Pancreas (tissue), 10 donors: Measurements from ENCODE around the gene PIP5K1C. TPM values are rescaled to one million over a fixed set of nuclear protein-coding genes. Genes with fewer than 3 reads are reported as not detected.

ENCODE experiments used
- ATAC-seq, 4 donors: fragments of 200-7000 bp; cut with Tn5 transposase; one replicate each; pipeline versions ENCODE4 v1.8.0 to v1.9.1; 2020; ENCODE audit warnings: mild to moderate bottlenecking in 4 of 4, moderate library complexity in 4 of 4
- DNase-seq, 6 donors: peaks; one replicate each; pipeline ENCODE4 v3.0.0-alpha.2; 2020
- FAIRE-seq: peaks from 2 replicates; lab custom pipeline; 2012; peaks lifted over from hg19 to GRCh38; lab: Jason Lieb, UNC
- H3K27ac ChIP-seq, 4 donors: fragments of 200-600 bp; sonication (generic); 1 replicate in 3 of 4; 2 replicates in 1 of 4; pipeline versions ENCODE4 v1.5.0 to v1.8.0; 2020
- H3K27me3 ChIP-seq, 4 donors: fragments of 200-600 bp; one replicate each; pipeline ENCODE4 v1.8.0; 2021
- H3K36me3 ChIP-seq, 3 donors: fragments of 200-600 bp; sonication (generic) in 1 of 3; one replicate each; pipeline versions ENCODE4 v1.5.0 to v1.8.0; 2020 to 2021
- H3K4me1 ChIP-seq, 3 donors: fragments of 200-600 bp; one replicate each; pipeline ENCODE4 v1.8.0; 2021
- H3K4me3 ChIP-seq, 4 donors: fragments of 200-600 bp; sonication (generic) in 2 of 4; one replicate each; pipeline versions ENCODE4 v1.5.0 to v1.8.0; 2020 to 2021
- H3K9me3 ChIP-seq, 4 donors: fragments of 200-600 bp; one replicate each; pipeline ENCODE4 v1.8.0; 2021
- CTCF ChIP-seq, 4 donors: fragments of 200-600 bp; sonication (generic) in 3 of 4; IDR thresholded peaks; one replicate each; pipeline versions ENCODE4 v1.5.0 to v1.8.0; 2021; ENCODE audit warnings: antibody characterized with exemption in 4 of 4
- WGBS, 2 donors: extraction: QIAGEN DNeasy Blood & Tissue Kit; methylation state at CpG; one replicate each; pipeline ENCODE4 v1.1.7; 2013; 5-methylcytosine and 5-hydroxymethylcytosine counted together
- intact Hi-C, 3 donors: fragments of 100-400 bp; cut with DNase I; formaldehyde crosslinking; loops; one replicate each; pipeline versions ENCODE4 v1.11.1 to v1.14.2; 2022
- polyA plus RNA-seq, 2 donors: library from polyadenylated mRNA; stranded (reverse); fragments of 200-250 nt; gene quantifications; one replicate each; pipeline ENCODE4 v1.2.3, GENCODE V29; 2013
- total RNA-seq, 6 donors: library from RNA; stranded (reverse); fragmentation: NEBNext Ultra II Directional in 4 of 6; extraction: Animal tissue kit (Norgen Biotek cat#: 25700) in 4 of 6; gene quantifications; one replicate each; pipeline versions ENCODE4 v1.2.1 to v1.2.4, GENCODE V29; 2021 to 2023
- donor health status: healthy with polysubstance abuse.
- donor health status: DM: no; HTN: no; CAD: no; lungs with moderate emphysema.
- donor health status: DM: no; HTN: no; CAD: no.
- donor health status: control.
- donor health status: control.
- donor health status: Bipolar disorder and iron deficiency.
- donor health status: DM: yes; HTN: yes; CAD: no.
- donor health status: DM: no; HTN: no; CAD: no.
- donor health status: DM: no; HTN: no; CAD: no.
- donor health status: DM: yes; HTN: yes; CAD: no.

The PIP5K1C gene
- total and polyA plus RNA-seq, 8 donors, result 12.9 to 24.8 (median 14.9) TPM

- H3K4me1 ChIP-seq, result peaks cover 0 to 10% (median 4%) of the 10 kb centered on the region in 3 donors
- intact Hi-C loops, result no loop called here
- TF ChIP-seq CTCF (IDR thresholded peaks at IDR 0.05), result no peak
- peak; percentile 53 to 65 (median 60) for ATAC-seq
- no peak for FAIRE-seq
- H3K27ac ChIP-seq, result peak overlapping the region in 1 of 4 donors; percentile 4
- WGBS, 2 donors, result 2% methylated on average over 13 to 26 of the region's 30 CpGs
- H3K4me3 ChIP-seq, result peak overlapping the region; percentile 19 to 62 (median 41)
- peak; percentile 73 to 91 (median 82) for DNase-seq
- no peaks in the 10 kb centered on the region for H3K27me3 ChIP-seq
- no peaks in the 10 kb centered on the region for H3K36me3 ChIP-seq
- no peaks in the 10 kb centered on the region for H3K9me3 ChIP-seq
Measured at GRCh38 chr19:3722443-3723109, 22.3 kb upstream of the PIP5K1C start.

GRCh38 chr19:3721887-3722442 lies 21.7 kb upstream of the PIP5K1C start:
- ATAC-seq (no peak), FAIRE-seq (no peak), DNase-seq (no peak)
- 1 to 2% methylated on average over 25 to 26 of the region's 26 CpGs for WGBS, 2 donors
- TF ChIP-seq CTCF (IDR thresholded peaks at IDR 0.05), result no peak
- Histone ChIP-seq H3K4me1 (peaks cover 0 to 10% (median 4%) of the 10 kb centered on the region in 3 donors), H3K9me3 (no peaks in the 10 kb centered on the region), H3K36me3 (no peaks in the 10 kb centered on the region), H3K27me3 (no peaks in the 10 kb centered on the region), H3K27ac (no peak overlapping the region), H3K4me3 (peak overlapping the region; percentile 19 to 62 (median 41))
- intact Hi-C loops, result no loop called here

GRCh38 chr19:3721131-3721886 lies 21.0 kb upstream of the PIP5K1C start:
- intact Hi-C loops, result no loop called here
- 17 to 21% methylated on average over 40 to 45 of the region's 46 CpGs for WGBS, 2 donors
- TF ChIP-seq CTCF (IDR thresholded peaks at IDR 0.05), result no peak
- no peaks in the 10 kb centered on the region for H3K9me3 ChIP-seq
- FAIRE-seq (no peak), ATAC-seq (peak; percentile 84 to 94 (median 88)), DNase-seq (peak; percentile 96 to 99 (median 98))
- peak overlapping the region; percentile 19 to 62 (median 41) for H3K4me3 ChIP-seq
- peaks cover 0 to 10% (median 4%) of the 10 kb centered on the region in 3 donors for H3K4me1 ChIP-seq
- no peaks in the 10 kb centered on the region for H3K27me3 ChIP-seq
- no peak overlapping the region for H3K27ac ChIP-seq
- H3K36me3 ChIP-seq, result no peaks in the 10 kb centered on the region

- no peaks in the 10 kb centered on the region for H3K9me3 ChIP-seq
- H3K27ac ChIP-seq, result no peak overlapping the region
- 30 to 34% methylated on average over 9 of the region's 9 CpGs for WGBS, 2 donors
- TF ChIP-seq CTCF (IDR thresholded peaks at IDR 0.05), result no peak
- no peaks in the 10 kb centered on the region for H3K27me3 ChIP-seq
- ATAC-seq, result peak in 1 of 4 donors; percentile 14
- FAIRE-seq, result no peak
- no peaks in the 10 kb centered on the region for H3K36me3 ChIP-seq
- H3K4me1 ChIP-seq, result peaks cover 0 to 7% (median 0%) of the 10 kb centered on the region in 3 donors
- DNase-seq, result peak in 1 of 6 donors; percentile 49
- intact Hi-C loops, result no loop called here
- no peak overlapping the region for H3K4me3 ChIP-seq
Measured at GRCh38 chr19:3720349-3720917, 20.2 kb upstream of the PIP5K1C start.
